HG03439 (cell line): Measurements from ENCODE around the gene CLK3.
"Not testable (repeated sequence)": the region's sequence is repeated elsewhere in the genome, so short reads cannot be mapped to it uniquely, and the experiment has no call there.

ENCODE experiments used
- ATAC-seq: cut with Tn5 transposase; IDR thresholded peaks from one replicate; pipeline ENCODE4 v1.9.1; 2021; ENCODE audit warnings: mild to moderate bottlenecking, moderate library complexity; ENCODE audit not compliant: unreplicated experiment

CLK3 gene

DNA sequence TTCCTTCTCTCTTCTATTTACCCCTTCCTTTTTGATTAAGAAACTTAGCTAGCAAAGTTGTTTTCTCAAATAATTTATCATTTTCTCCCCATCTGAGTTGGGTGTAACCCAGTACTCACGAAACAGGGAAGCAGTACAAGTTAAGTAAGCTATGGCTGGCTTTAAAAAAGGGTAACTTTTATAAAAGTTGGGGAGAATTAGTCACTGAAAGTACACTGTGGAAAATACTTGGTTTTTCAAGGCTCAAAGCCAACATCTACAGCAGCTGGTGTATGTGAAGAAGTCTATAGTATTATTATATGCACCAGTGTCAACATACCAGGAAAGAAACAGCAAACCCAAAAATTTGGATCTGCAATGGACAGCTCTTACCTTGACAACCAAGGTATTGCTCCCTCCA, 25.5 kb downstream of the CLK3 start:
- ATAC-seq, result no peak

DNA sequence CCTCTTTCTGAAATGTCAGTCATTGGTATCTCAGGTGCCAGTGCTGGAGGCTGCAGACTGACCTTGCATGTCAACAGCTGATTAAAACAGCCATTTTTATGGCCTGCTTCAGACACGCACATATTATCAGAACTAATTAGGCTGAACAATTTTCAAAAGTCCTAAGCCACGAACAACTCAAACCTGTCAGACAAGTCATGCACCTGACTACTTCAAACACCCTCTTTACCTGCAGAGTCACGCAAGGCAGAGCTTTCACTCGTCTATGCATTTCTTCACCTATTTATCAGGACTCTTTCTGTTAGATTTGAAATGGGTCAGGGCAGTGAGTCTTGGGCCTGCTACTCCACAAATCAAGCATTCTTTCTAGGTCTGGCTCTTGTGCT, 26.7 kb downstream of the CLK3 start:
- no peak for ATAC-seq

DNA sequence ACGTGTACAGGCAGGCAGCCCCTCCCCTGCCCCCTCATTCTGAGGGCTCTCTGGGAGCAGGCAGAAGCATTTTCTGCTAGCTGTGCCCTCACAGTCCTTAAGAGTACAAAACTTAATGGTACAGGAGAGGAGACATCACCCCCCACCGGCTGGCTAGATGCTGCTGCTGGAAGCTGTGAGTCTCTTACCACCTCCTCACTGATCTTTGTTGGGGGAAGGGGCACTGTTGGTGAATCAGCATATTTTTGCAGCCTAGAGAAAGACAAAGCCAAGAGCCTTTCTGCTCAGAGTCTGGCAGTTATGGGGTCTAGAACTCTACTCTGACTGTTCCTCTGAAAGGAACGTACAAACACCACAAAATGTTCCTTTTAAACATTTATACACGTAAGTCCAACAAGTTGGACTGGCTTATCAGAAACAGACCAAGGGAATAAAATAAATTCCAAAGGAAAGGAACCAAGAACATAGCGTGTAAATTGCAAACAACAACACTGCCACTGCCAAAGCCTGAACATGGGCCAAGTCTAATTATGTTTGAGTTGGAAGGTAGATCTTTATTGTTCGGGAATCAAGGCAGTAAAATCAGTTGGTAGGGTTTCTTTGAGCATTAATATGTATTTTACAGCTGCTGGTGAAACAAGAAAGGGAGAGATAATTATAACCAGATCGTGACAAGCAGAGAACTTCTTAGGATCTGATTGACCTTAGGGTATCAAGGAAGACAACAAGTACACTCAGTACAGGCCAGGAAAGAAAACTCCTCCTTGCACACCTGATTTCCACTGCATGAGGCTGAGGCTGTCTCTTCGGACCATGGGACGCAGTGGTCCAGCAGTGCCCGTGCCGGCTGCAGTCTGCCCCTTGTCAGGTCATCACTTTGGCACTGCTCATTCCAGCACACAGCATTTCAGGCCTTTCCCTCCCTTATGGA, 27.4 kb downstream of the CLK3 start:
- no peak for ATAC-seq

DNA sequence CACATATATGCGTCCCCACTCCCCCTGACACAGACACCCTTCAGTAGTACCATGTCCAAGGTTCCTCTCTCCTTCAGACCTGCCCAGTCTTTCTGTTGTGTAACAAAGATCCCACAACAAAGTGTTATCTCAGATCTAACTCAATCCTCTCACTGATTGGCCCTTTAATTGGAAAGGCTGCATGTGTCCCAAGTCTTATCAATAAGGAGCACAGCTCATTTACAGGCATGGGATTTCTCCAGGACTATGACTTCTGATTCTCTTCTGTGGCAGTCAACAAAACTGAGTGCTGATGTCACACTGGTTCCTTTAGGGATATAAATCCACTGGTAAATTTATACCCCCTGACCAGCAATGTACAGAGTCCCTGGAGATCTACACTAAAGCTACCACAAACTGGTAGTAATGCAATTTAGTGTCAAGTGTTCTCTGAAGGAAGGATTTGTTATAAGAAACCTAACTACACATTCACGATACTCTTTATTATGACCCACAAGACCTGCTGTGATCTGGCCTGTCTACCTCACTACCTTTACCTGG, 28.1 kb downstream of the CLK3 start:
- no peak for ATAC-seq

DNA sequence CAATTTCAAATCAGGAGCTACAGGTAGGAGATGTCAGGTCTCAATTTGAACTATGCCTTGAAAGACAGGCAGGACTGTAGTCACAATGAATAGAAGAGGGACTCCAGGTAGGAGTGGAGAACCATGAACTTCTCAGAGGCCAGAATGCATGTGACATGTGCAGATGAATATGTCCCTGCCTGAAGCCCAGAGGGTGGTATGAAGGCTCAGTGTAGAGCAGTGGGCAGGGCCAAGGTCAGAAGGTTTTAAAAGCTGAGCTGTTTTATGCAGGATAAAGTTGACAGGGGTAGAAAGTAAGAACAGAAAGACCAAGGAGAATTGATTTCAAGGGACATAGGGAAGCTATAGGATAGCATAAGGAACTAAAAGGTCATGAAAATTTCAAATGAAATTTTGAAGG, 30.8 kb downstream of the CLK3 start:
- no peak for ATAC-seq

DNA sequence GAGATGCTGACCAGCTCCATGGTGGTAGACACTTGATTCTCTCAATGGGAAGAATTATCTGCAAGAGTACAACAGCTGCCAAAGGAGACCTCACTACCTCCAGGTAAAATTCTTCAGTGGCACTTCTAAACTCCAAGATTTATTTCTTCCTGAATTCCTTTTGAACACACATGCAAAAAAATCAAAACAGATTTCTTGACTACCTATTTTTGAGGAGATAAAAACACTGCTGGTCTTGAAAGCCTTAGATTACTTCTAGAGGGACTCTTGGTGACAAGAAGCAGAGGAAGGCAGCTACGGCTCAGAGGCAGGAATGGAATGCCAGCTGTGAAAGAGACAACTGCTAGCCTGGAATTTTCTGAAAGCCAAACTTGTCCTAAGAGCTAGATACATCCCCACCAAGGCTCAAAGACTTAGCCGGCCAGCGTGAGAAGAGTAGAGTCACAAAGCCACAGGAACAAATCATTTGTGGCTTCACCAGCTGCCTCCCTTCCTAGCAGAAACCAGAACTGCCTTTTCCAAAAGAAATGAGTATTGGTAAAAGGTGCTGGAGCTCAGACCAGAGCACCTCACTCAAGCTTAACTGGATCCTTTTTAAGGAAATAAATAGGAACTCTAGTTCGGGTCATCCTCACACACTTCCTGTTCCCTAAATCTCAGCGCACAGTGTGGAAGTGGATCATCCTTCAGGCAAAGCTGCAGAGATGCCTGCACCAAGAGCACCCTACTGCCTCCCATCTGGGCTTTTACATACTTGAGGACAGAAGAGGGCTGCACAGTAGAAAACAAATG, 32.6 kb downstream of the CLK3 start:
- no peak for ATAC-seq

DNA sequence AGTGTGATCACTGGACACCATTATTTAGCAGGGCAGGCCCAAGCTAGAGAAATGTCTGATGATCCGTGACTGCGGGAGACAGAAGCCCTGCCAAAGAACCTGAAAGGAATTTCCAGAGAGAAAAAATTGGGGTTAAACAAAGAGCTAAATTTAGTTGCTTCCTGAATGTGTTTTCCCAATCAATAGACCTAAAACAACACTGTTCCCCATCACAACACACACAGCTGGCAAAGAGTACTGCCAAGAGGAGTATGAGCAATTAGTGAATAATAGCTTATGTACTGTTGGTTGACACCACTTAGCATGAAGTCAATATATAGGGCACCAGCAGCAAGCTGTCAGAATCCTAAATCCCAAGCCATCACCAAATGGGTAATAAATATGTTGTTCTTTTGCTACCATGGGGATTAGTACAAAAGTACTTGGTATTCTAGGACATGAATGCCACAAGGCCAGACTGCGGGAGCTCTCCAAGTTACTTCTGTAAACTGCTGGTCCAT, 35.7 kb downstream of the CLK3 start:
- ATAC-seq, result no peak

DNA sequence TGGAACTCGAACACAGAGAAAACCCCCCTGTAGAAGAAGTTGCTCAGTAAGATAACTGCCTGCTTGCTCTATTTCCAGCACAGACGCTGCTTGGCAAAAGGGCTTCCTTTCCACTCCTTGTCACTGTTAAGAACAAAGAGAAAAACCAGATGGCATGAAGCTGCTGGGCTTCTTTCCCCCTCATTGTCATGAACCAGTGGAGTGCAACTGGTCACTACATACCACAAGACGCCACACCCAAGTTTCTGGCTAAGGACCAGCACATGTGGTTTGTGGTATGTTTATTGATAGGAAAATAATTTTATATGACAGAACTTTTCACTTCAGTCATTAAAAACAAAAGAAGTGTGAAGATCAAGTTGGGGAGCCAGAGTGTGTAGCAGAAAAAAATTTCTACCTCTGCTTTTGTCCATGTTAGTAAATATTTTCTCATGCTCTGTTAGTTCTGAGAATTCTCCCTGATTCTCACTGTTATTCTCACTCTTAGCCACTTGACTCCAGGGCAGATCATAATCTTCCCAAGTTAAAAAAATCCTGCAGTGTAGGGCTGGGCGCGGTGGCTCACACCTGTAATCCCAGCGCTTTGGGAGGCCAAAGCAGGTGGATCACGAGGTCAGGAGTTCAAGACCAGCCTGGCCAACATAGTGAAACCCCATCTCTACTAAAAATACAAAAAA, 37.9 kb downstream of the CLK3 start:
- no peak for ATAC-seq

- ATAC-seq, result no peak
These were observed 39.8 kb downstream of the CLK3 start for GRCh38 chr15:74655424-74655823.

DNA sequence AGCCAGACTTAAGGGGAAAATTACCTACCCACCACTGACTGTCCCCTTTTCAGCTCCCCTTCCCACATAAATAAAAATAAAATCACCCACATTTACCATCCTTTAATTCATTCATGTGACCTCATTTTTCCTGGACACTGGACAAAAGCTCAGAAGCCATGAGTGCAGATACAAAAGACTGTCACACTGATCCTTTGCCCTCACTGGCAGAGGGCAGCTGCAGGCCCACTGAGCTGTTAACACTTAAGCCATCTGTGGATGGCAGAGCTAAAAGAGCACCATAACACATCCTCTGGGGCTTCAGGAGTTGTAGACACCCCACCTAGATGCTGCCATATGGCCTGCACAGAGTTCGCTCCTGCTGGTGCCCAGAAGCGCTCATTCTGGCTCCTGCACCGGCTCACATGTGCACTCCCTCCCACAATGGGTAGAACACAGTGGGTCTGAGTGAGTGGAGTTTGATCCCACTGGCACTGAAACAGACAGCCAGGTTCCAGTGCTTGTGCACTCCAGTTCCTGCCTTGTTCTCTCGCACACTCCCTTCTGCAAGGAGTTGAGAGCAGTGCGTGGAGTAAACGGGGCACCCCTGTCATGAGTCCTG, 41.4 kb downstream of the CLK3 start:
- no peak for ATAC-seq

DNA sequence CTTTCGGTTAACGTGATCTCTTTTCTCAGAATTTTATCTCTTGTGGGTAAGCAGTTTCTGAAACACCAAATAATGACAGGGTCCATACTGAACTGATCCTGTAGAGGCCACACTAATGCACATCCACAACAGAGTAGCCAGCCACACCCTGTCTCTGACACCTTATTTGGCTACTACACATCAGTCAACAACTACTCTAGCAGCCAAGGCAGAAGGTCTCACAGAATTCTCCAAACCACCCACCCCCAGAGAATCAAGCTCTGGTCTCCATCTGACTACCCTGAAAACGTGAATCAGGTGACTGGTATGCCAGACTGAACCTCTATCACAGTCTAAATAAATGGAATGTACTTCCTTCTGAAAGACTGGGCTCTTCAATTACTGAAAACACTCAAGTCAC, 42.2 kb downstream of the CLK3 start:
- ATAC-seq, result no peak

DNA sequence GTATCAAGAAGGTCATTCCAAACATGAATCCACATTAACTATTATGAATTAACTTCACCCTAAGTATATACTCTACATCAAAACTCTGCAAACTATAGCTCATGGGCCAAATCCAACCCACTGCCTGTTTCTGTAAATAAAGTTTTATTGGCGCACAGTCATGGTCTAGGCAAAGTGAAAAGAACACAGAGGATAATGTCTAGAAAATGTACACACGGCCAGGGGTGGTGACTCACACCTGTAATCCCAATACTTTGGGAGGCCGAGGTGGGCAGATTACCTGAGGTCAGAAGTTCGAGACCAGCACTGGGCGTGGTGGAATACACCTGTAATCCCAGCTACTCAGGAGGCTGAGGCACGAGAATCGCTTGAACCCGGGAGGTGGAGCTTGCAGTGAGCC, 45.6 kb downstream of the CLK3 start:
- not testable (repeated sequence) for ATAC-seq

DNA sequence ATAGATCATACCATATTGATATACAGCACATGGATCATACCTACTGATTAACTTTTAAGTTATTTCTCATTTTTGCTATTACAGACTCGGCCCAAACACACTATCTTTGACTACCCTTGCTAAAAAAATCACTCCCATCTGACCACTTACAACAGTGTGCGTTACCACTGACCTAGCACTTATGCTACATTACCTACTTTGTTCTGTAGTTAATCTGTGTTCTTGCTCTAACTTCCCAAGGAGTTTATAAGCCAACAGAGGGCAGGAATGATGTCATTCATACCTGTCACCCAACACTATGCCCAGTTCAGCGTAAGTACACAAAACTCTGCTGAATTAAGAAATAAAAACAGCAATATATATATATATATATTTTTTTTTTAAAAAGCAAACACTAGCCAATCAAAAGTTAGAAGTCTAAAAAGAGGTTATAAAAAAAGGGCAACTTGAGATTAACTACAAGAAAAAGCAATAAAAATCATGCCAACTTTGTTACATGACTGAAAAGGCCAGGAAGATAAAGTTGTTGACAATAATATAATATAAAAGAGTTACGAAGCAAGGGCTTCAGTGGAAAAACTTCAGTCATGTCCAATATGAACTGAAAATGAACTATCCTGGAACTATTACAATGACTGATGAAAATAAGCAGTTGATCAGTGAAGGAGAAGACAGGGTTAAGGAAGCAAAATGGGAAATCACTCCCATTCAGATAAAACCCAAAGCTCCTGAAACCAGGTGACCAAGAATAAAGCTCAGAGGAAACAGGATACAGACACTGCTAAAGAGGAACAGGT, 46.6 kb downstream of the CLK3 start:
- no peak for ATAC-seq

- ATAC-seq, result no peak
These were observed 47.8 kb downstream of the CLK3 start for GRCh38 chr15:74663303-74664027.

DNA sequence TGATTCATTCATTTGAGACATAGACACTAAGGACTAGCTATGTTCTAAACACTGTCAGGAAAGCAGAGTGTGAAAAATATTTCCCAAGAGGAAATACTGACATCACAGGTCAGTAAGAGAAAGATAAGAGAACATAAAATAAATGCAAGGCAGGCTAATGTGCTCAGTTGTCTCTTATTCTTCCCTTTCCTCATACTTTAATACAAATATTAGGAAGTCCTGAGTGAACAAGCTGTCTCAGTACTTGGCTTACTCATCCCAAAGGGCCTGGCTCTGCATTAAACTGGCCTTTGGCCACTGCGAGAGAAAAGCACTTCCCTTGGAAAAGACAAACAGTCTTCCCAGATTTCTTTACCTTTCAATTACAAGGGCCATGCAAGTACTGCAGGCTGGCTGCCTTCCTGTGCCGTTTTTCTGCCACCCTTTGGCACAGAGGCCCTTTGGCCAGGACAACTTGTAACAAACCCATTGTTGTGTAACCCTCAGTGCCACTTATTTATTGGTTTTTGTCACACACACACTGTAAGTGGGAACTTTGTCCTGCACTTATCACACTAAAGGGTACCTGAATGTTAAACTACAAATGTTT, 48.5 kb downstream of the CLK3 start:
- no peak for ATAC-seq

- ATAC-seq, result no peak
These were observed 49.0 kb downstream of the CLK3 start for GRCh38 chr15:74664670-74665069.

GRCh38 chr15:74667975-74668374, 52.3 kb downstream of the CLK3 start:
- no peak for ATAC-seq

DNA sequence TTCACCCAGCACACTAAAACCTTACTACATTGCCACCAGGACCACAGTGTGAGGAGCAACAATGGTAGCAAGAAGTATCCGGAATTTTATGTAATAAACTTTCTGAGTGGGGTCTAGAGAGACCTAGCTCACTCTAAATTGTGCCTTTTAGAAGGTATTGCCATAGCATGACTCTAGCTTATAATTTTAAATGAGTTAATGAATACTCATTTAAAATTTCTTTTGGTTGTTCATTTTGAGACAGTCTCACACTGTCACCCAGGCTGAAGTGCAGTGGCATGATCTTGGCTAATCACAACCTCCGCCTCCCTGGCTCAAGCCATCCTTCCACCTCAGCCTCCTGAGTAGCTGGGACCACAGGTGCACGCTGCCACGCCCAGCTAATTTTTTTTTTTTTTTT, 54.0 kb downstream of the CLK3 start:
- no peak for ATAC-seq

- no peak for ATAC-seq
These were observed 58.5 kb downstream of the CLK3 start for GRCh38 chr15:74674161-74674560.
